Stimulated activated CD4-positive, alpha-beta T cell treated with anti-CD3 and anti-CD28 coated beads, Interleukin-12 subunit alpha, Interleukin-12 subunit beta, amount 100 ng/mL, for 24 hours (primary cell): ENCODE data around the gene DENND1C.

Source experiments
- DNase-seq, 2 experiments: peaks; one replicate each; pipeline ENCODE4 v3.0.0-alpha.2; 2020; ENCODE audit warnings: low read depth in 2 of 2

DENND1C gene

DNA sequence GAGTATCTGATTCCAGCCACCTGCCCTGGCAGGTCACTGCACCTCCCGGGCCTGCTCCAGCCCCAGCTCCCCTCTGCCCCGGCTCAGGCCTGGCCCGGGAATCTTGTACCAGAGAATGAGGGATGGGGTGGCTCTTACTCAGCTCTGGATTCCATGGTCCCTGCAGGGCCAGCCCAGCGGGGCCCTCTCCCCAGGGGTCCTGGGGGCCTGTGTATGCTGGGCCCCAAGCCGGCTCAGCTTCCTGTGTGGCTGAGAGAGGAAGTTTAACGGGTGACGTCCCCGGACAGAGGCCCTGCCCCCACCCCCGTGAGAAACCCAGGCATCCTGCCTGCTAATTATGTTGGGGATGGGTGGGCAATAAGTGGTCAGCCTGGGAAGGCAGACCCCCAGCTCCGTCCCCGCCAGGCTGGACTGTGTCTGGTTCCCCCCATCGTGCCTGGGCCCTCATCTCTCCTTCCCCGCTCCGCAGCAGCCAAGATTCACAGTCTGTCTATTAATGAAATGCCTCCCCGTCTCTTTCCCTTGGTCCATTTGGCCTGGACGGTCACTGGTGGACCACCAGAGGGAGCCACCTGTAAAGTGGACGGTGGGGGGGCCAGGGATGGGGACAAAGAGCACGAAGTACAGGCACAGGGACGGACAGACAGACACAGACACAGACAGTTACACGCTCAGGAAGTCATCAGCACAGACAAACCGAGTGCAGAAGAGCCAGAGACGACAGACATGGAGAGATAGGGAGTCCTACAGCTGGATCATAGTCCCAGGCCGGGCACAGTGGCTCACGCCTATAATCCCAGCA, at the start of gene DENND1C:
Gene DENND1C, minus strand, starts transcription at position 247 of the 802 bp plus-strand sequence. Its CDS starts 92 bp downstream, at position 155.
- peak in 1 of 2 experiments; percentile 67 for DNase-seq

DNA sequence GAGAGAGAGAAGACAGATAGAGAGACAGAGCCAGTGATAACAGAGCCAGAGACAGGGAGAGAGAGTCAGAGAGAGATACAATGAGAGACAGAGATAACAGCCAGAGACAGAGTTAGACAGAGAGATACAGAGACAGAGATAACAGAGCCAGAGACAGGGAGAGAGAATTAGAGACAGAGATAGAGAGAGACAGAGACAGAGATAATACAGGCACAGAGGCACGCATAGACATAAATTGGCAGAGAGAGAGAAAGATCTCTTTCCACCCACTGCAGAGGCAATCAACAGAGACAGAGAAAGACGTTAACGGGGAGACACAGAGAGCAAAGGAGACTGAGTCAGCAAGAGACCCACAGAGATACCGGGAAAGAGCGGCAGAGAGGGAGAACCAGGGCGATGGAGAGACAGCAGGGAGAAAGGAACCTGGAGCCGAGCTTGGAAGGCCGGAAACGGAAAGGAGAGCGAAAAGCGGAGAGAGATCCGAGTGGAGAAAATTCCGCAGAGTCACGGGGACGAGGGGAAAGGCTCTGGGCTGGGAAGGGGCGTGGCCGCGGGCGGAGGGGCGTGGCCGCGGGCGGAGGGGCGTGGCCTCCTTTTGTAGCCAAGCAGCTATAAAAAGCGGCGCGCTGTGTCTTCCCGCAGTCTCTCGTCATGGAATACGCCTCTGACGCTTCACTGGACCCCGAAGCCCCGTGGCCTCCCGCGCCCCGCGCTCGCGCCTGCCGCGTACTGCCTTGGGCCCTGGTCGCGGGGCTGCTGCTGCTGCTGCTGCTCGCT, 49.0 kb upstream of the DENND1C start, which contains the start of gene TNFSF9:
Gene TNFSF9, plus strand, starts transcription at position 641 of the 777 bp plus-strand sequence. Its CDS starts 11 bp downstream, at position 652.
- peak; percentile 75 to 79 for DNase-seq

DNA sequence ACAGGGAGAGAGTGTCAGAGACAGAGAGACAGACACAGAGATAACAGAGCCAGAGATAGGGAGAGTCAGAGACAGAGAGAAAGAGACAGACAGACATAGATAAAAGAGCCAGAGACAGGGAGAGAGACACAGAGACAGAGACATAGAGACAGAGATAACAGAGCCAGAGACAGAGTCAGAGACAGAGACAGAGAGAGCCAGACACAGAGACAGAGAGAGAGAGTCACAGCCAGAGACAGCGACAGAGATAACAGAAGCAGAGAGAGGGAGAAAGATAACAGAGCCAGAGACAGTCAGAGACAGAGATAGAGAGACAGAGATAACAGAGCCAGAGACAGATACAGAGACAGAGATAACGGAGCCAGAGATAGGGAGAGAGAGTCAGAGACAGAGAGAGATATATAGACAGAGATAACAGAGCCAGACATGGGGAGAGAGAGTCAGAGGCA, 48.4 kb upstream of the DENND1C start:
- DNase-seq, result no peak

DNA sequence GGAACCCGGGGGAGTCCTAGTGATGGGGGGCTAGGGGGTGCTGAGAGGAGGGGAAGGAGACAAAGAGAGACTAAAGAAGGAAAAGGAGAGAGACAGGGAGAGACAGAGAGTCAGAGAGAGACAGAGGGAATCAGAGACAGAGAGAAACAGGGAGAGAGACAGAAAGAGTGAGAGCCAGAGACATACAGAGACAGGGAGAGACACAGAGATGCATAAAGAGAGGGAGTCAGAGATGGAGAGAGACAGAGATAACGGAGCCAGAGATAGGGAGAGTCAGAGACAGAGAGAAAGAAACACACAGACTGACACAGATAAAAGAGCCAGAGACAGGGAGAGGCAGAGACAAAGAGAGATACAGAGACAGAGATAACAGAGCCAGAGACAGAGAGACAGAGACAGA, 47.8 kb upstream of the DENND1C start:
- no peak for DNase-seq

DNA sequence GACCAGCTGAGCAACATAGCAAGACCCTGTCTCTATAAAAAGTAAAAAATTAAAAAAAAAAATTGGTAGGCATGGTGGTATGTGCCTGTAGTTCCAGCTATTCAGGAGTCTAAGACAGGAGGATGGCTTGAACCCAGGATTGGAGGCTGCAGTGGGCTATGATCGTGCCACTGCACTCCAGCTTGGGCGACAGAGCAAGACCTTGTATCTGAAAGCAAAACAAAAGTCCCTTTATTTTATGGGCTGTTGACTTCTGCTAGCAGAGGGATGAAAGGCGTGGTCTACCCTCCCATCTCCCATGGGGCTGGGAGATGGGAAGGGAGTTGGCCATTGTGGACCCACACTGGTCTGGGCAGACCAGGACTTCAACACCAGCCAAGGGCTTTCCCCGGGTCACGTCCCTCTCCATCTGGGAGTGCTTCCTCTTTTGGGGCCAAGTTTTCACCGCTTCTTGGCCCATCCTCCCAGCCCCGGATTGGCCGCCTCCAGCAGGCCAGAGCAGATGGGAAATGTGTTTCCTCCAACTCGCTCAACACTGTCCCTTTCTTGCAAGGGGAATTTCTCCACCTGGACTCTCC, 47.0 kb upstream of the DENND1C start:
- DNase-seq, result no peak

GRCh38 chr19:6527893-6528543, 46.4 kb upstream of the DENND1C start:
- DNase-seq, result no peak

- no peak for DNase-seq
These were observed 42.7 kb upstream of the DENND1C start for GRCh38 chr19:6524311-6524710.

DNA sequence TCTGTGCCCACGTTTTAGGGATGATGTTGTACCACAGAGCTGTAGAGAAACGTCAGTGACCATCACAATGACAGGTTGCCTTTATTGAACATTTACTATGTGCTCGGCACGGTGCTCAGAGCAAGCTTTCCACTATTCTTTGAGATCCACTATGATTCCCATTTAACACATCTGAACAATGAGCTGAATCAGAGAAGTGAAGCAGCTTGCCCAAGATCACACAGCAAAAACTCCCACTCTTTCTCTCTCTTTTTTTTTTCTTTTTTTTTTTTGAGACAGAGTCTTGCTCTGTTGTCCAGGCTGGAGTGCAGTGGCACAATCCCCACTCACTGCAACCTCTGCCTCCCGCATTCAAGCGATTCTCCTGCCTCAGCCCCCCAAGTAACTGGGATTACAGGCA, 41.1 kb upstream of the DENND1C start:
- DNase-seq, result no peak

DNA sequence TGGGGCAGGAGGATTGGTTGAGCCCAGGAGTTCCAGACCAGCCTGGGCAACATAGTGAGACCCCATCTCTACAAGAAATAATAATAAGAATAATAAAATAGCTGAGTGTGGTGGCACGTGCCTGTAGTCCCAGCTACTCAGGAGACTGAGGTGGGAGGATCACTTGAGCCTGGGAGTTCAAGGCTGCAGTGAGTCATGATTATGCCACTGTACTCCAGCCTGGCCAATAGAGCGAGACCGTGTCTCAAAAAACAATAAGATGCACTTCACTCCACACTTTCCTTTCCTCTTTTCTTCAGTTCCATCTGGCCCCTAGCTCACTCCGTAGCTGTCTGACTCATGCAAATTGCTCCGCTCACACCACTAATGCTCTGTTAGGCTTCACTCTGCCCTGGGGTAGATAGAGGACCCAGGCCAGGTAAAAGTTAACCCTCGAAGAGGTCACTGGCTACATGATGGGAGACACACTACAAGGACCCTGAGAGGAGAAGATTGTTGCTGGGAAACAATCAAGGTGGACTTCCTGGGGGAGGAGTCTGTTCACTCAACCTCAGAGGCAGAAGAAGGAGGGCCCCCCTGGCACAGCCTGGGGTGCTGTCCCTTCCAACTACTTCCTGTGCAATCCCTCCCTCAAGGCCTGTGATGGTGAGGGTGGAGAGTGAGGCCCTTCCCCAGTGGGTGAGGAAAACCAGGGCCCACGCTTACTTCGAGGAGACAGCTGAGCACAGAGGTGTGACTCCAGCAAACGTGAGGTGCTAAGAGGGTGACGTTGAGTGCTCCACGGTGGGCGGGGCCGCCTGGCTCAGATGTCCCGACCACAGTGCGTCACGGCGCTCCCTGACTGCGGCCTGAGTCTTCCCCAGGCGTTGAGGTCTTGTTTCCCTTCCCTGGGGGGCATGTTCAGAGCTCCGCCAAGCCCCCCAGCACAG, 40.4 kb upstream of the DENND1C start:
- DNase-seq, result no peak

DNA sequence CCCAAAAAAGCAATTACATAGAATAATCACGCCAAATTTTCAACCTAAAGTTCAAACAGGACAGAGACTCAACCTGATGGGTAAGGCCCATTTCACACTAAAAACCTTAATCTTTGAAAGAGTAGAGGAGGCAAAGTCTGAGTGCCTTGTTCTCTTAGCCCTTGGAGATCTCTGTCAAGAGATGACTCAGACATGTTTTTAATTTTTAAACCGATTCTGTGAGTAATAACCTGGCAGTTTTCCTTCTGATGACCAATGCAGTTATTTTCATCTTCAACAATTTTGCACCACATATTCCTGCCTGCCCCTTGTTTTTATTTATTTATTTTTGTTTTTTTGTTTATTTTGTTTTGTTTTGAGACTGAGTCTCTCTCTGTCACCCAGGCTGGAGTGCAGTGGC, 37.7 kb upstream of the DENND1C start:
- no peak for DNase-seq

- DNase-seq, result no peak
These were observed 36.7 kb upstream of the DENND1C start for GRCh38 chr19:6518145-6518911.

- DNase-seq, result peak; percentile 82 to 95
These were observed 35.2 kb upstream of the DENND1C start for GRCh38 chr19:6516659-6517291.

GRCh38 chr19:6516018-6516658, 34.6 kb upstream of the DENND1C start:
- DNase-seq, result peak; percentile 43 to 85

DNA sequence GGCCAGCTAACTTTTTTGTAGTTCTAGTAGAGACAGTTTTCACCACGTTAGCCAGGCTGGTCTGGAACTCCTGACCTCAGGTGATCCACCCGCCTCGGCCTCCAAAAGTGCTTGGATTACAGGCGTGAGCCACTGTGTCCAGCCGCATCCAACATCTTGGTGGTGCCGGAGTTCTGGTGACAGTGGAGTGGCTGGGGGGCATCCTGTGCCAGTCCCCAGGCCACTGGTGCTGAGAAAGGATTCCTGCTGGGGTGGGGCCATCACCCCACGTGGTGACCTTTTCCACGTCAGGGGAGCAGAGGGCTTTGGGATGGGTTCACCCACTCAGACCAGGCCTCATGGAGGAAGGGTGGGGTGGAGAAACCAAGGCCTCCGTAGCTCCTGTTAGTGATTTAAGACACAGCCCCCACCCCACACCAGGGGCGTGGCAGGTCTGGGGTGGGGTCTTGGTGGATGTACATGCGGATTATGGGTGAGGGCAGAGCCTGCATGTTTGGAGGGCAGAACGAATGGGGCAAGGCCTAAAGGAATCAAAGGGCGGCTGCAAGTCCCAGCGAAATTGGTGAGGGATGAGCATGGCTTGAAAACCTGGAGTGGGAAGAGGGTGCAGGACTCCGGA, 33.4 kb upstream of the DENND1C start:
- DNase-seq, result no peak

- DNase-seq, result no peak
These were observed 32.5 kb upstream of the DENND1C start for GRCh38 chr19:6514089-6514488.

GRCh38 chr19:6510618-6511017, 29.0 kb upstream of the DENND1C start:
- no peak for DNase-seq

DNA sequence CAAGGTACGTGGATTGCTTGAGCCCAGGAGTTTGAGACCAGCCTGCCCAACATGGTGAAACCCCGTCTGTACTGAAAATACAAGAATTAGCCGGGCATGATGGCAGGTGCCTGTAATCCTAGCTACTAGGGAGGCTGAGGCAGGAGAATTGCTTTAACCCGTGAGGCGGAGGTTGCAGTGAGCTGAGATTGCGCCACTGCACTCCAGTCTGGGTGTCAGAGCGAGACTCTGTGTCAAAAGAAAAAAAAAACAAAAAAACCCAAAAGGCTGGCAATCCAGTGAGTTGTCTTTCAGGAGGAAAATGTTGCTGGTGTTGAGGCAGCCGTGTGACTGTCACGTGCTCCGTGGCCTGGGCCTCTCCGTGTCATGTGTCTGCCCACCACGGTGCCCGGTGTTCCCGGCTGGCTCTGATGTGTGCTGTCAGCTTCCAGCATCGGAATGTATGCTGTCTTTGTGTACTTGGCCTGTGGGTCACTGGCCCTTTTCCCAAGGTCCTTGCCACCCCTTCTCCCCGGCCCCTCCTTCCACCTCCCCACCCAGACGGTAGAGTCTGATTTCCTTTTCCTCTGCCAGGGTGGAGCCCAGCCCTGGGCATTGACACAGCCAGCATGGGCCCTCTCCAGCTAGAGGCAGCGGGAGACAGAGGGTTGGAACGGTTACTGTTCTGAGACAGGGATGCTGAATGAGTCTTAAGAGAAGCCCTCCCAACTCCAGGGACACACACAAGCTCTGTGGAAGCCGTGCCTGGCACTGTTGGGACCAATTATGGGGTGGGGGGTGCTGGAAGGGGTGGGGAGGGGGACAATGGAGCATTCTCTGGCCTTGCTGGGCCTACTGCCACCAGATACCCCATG, 27.8 kb upstream of the DENND1C start:
- DNase-seq, result no peak
